ENCODE measurements around the gene UBE2G2.

UBE2G2 gene

DNA sequence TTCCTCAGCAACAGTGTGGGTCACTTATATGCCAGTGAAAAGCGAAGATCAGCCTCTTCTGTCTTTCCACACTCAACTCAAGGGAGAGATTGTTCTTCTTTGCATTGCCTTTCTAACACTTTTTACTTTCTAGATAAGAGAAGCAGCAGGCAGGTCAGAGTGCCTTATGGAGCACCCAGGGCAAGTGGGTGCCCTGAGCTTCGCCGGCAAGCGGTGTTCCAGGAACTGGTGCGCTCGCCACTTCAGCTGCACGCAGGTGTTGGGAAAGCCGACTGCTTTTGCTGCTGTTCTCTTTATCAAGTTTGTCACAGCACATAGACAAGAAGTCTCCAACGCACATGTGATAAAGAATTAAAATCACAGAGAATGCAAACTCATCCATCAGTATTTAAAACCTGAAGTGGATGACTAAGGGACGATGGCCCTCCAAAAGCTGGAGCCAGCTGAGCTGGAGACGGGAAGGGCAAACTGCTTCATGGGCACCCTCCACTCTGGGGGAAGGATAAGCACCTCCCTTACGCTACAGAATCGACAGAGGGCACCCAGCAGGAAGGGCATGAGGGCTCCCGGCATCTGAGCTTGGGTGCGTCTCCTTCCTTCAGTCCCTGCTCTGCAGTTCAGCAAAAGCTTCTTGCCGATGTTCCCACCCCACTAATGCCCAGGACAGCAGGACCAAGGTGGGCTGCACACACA is 20.7 kb downstream of the UBE2G2 start:
- TF ChIP-seq POLR2A (IDR thresholded peaks at IDR 0.05; ENCODE audit: low read depth, low read length) (no peak), POU2F2 (IDR thresholded peaks at IDR 0.05; ENCODE audit: low read depth, low read length) (no peak), TAF1 (IDR thresholded peaks at IDR 0.05; ENCODE audit: low read depth, low read length) (no peak), SPI1 (IDR thresholded peaks at IDR 0.05; ENCODE audit: low read depth, low read length) (no peak), PAX5 (IDR thresholded peaks at IDR 0.05; ENCODE audit: insufficient read depth, low read length, severe bottlenecking) (no peak), POLR2AphosphoS5 (IDR thresholded peaks at IDR 0.05; ENCODE audit: low read depth, low read length) (no peak)
- no peak for DNase-seq (ENCODE audit: insufficient read length, low spot score)
- FAIRE-seq: no peak

DNA sequence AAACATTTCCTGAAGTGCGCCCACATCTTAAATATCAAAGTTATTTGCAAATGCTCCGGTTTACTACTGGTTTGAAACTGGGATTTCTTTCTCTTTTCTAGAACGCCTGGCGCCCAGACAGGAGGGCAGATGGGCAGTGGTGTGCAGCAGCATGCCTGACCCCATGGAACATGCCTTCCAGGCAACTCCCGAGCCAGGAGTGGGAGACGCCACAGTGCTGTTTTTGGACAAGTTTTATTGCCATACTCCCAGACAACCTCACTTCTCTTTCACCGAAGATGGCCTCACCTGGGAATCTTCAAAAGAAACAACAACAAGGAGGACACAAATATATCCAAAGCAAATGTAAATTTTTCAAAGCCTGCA is 21.5 kb downstream of the UBE2G2 start:
- TF ChIP-seq POU2F2 (IDR thresholded peaks at IDR 0.05; ENCODE audit: low read depth, low read length): no peak
- TF ChIP-seq POLR2A (IDR thresholded peaks at IDR 0.05; ENCODE audit: low read depth, low read length): no peak
- no peak for TF ChIP-seq SPI1 (IDR thresholded peaks at IDR 0.05; ENCODE audit: low read depth, low read length)
- no peak for TF ChIP-seq TAF1 (IDR thresholded peaks at IDR 0.05; ENCODE audit: low read depth, low read length)
- TF ChIP-seq PAX5 (IDR thresholded peaks at IDR 0.05; ENCODE audit: insufficient read depth, low read length, severe bottlenecking): no peak
- no peak for TF ChIP-seq POLR2AphosphoS5 (IDR thresholded peaks at IDR 0.05; ENCODE audit: low read depth, low read length)
- DNase-seq (ENCODE audit: insufficient read length, low spot score) (no peak), FAIRE-seq (no peak)

DNA sequence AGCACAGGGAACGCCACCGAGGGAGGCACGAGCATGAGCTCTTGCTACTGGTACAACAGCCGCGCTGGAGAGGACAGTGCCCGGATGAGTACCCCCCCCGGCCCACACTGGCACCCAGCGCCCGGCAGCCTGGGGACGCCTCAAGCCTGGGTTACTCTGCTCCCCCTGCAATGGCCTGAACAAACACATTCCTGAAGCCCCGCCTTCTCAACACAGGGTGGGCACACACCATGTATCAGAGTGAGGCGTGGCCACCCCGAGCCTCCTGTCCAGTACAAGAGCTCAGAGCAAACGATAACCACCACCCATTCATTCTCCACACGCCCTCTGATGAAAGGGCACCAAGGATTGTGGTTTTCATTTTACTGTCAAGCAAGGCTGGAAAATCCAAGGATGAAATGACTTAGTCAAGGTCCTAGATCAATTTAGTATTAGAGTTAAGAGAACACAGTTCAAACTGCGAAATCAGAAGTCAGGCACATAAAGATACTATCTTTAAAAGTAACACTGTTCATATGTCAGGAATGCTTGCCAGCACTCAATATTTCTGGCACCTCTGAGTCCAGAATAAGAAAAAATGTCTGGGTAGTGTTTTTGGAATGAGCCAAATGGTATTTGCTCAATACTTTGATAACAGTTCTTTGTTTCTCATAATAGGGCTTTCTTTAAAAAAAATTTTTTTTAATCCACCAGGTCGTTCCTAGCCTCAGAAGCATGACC is 22.0 kb downstream of the UBE2G2 start:
- TF ChIP-seq POU2F2 (IDR thresholded peaks at IDR 0.05; ENCODE audit: low read depth, low read length) (no peak), PAX5 (IDR thresholded peaks at IDR 0.05; ENCODE audit: insufficient read depth, low read length, severe bottlenecking) (no peak), POLR2A (IDR thresholded peaks at IDR 0.05; ENCODE audit: low read depth, low read length) (no peak), SPI1 (IDR thresholded peaks at IDR 0.05; ENCODE audit: low read depth, low read length) (no peak), POLR2AphosphoS5 (IDR thresholded peaks at IDR 0.05; ENCODE audit: low read depth, low read length) (no peak), TAF1 (IDR thresholded peaks at IDR 0.05; ENCODE audit: low read depth, low read length) (no peak)
- no peak for FAIRE-seq
- no peak for DNase-seq (ENCODE audit: insufficient read length, low spot score)

GRCh38 chr21:44778983-44779382 is 22.6 kb downstream of the UBE2G2 start:
- DNase-seq (ENCODE audit: insufficient read length, low spot score) (no peak), FAIRE-seq (no peak)
- TF ChIP-seq POLR2AphosphoS5 (IDR thresholded peaks at IDR 0.05; ENCODE audit: low read depth, low read length) (no peak), SPI1 (IDR thresholded peaks at IDR 0.05; ENCODE audit: low read depth, low read length) (no peak), TAF1 (IDR thresholded peaks at IDR 0.05; ENCODE audit: low read depth, low read length) (no peak), PAX5 (IDR thresholded peaks at IDR 0.05; ENCODE audit: insufficient read depth, low read length, severe bottlenecking) (no peak), POLR2A (IDR thresholded peaks at IDR 0.05; ENCODE audit: low read depth, low read length) (no peak), POU2F2 (IDR thresholded peaks at IDR 0.05; ENCODE audit: low read depth, low read length) (no peak)

DNA sequence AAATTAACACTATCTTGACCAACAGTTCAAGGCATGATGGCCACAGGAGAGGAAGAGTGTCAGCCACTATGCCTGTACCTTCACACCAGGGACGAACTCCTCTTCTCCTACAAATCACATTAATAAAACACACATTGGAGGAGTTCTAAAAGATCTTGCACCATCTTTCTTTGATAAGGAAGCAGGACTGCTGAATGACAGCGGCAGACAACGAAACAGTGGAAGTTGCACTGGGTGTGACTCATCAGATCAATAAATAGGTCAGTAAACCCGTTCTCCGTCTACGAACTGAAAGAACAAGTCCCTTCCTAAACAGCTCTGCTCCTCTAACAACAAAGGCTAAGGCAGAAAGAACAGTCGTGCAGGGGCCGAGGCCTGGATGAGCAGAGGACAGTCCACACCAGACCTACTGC is 23.1 kb downstream of the UBE2G2 start:
- DNase-seq (ENCODE audit: insufficient read length, low spot score) (no peak), FAIRE-seq (no peak)
- TF ChIP-seq TAF1 (IDR thresholded peaks at IDR 0.05; ENCODE audit: low read depth, low read length) (no peak), POLR2AphosphoS5 (IDR thresholded peaks at IDR 0.05; ENCODE audit: low read depth, low read length) (no peak), POU2F2 (IDR thresholded peaks at IDR 0.05; ENCODE audit: low read depth, low read length) (no peak), SPI1 (IDR thresholded peaks at IDR 0.05; ENCODE audit: low read depth, low read length) (no peak), POLR2A (IDR thresholded peaks at IDR 0.05; ENCODE audit: low read depth, low read length) (no peak), PAX5 (IDR thresholded peaks at IDR 0.05; ENCODE audit: insufficient read depth, low read length, severe bottlenecking) (no peak)

GRCh38 chr21:44778094-44778493 is 23.5 kb downstream of the UBE2G2 start:
- FAIRE-seq (peak; percentile 41), DNase-seq (ENCODE audit: insufficient read length, low spot score) (no peak)
- TF ChIP-seq POU2F2 (IDR thresholded peaks at IDR 0.05; ENCODE audit: low read depth, low read length) (no peak), POLR2A (IDR thresholded peaks at IDR 0.05; ENCODE audit: low read depth, low read length) (no peak), PAX5 (IDR thresholded peaks at IDR 0.05; ENCODE audit: insufficient read depth, low read length, severe bottlenecking) (no peak), TAF1 (IDR thresholded peaks at IDR 0.05; ENCODE audit: low read depth, low read length) (no peak), SPI1 (IDR thresholded peaks at IDR 0.05; ENCODE audit: low read depth, low read length) (no peak), POLR2AphosphoS5 (IDR thresholded peaks at IDR 0.05; ENCODE audit: low read depth, low read length) (no peak)

- no peak for TF ChIP-seq TAF1 (IDR thresholded peaks at IDR 0.05; ENCODE audit: low read depth, low read length)
- no peak for TF ChIP-seq POU2F2 (IDR thresholded peaks at IDR 0.05; ENCODE audit: low read depth, low read length)
- no peak for TF ChIP-seq PAX5 (IDR thresholded peaks at IDR 0.05; ENCODE audit: insufficient read depth, low read length, severe bottlenecking)
- TF ChIP-seq SPI1 (IDR thresholded peaks at IDR 0.05; ENCODE audit: low read depth, low read length): no peak
- no peak for DNase-seq (ENCODE audit: insufficient read length, low spot score)
- no peak for FAIRE-seq
These were observed 26.6 kb downstream of the UBE2G2 start for GRCh38 chr21:44774972-44775371.

- TF ChIP-seq TAF1 (IDR thresholded peaks at IDR 0.05; ENCODE audit: low read depth, low read length): no peak
- no peak for TF ChIP-seq SPI1 (IDR thresholded peaks at IDR 0.05; ENCODE audit: low read depth, low read length)
- no peak for TF ChIP-seq POLR2A (IDR thresholded peaks at IDR 0.05; ENCODE audit: low read depth, low read length)
- TF ChIP-seq POLR2AphosphoS5 (IDR thresholded peaks at IDR 0.05; ENCODE audit: low read depth, low read length): no peak
- no peak for TF ChIP-seq PAX5 (IDR thresholded peaks at IDR 0.05; ENCODE audit: insufficient read depth, low read length, severe bottlenecking)
- no peak for TF ChIP-seq POU2F2 (IDR thresholded peaks at IDR 0.05; ENCODE audit: low read depth, low read length)
- DNase-seq (ENCODE audit: insufficient read length, low spot score) (no peak), FAIRE-seq (no peak)
These were observed 28.2 kb downstream of the UBE2G2 start for GRCh38 chr21:44773291-44773932.

- DNase-seq (ENCODE audit: insufficient read length, low spot score): no peak
- TF ChIP-seq POLR2A (IDR thresholded peaks at IDR 0.05; ENCODE audit: low read depth, low read length): no peak
- TF ChIP-seq POU2F2 (IDR thresholded peaks at IDR 0.05; ENCODE audit: low read depth, low read length): no peak
- TF ChIP-seq PAX5 (IDR thresholded peaks at IDR 0.05; ENCODE audit: insufficient read depth, low read length, severe bottlenecking): no peak
- TF ChIP-seq POLR2AphosphoS5 (IDR thresholded peaks at IDR 0.05; ENCODE audit: low read depth, low read length): no peak
- no peak for TF ChIP-seq SPI1 (IDR thresholded peaks at IDR 0.05; ENCODE audit: low read depth, low read length)
- no peak for TF ChIP-seq TAF1 (IDR thresholded peaks at IDR 0.05; ENCODE audit: low read depth, low read length)
- no peak for FAIRE-seq
These were observed 29.6 kb downstream of the UBE2G2 start for GRCh38 chr21:44771896-44772525.

Measured in GM12891 (cell line).